ENCODE measurements around the gene OR2C1. TPM values are rescaled to one million over a fixed set of nuclear protein-coding genes. Genes with fewer than 3 reads are reported as not detected.

OR2C1 gene
- total and polyA plus RNA-seq, 5 donors, result 0.21 TPM; not detected in 4

GRCh38 chr16:3349175-3349574, 6.5 kb upstream of the OR2C1 start:
- Histone ChIP-seq H3K9me3 (ENCODE audit: control insufficient read depth, low read length) (no peaks in the 10 kb centered on the region), H3K4me3 (ENCODE audit: low read length) (no peak overlapping the region), H3K27ac (ENCODE audit: low read length) (no peak overlapping the region), H3K27me3 (ENCODE audit: control insufficient read depth, insufficient read depth) (no peaks in the 10 kb centered on the region), H3K4me1 (ENCODE audit: control insufficient read depth, insufficient read depth, low read length) (no peaks in the 10 kb centered on the region)
- intact Hi-C loops (cut with DNase I), result no loop called here
- WGBS, result 58% methylated on average over 13 of the region's 13 CpGs
- ATAC-seq (no peak), DNase-seq (no peak)

GRCh38 chr16:3356118-3356517, 429 bp downstream of the OR2C1 start:
- no peaks in the 10 kb centered on the region for H3K9me3 ChIP-seq (ENCODE audit: control insufficient read depth, low read length)
- H3K4me3 ChIP-seq (ENCODE audit: low read length), result no peak overlapping the region
- 84% methylated on average over 10 of the region's 10 CpGs for WGBS
- H3K27me3 ChIP-seq (ENCODE audit: control insufficient read depth, insufficient read depth), result no peaks in the 10 kb centered on the region
- H3K27ac ChIP-seq (ENCODE audit: low read length), result no peak overlapping the region
- no peaks in the 10 kb centered on the region for H3K4me1 ChIP-seq (ENCODE audit: control insufficient read depth, insufficient read depth, low read length)
- ATAC-seq, result no peak
- intact Hi-C loops (cut with DNase I), result no loop called here
- DNase-seq, result no peak

- Histone ChIP-seq H3K27ac (ENCODE audit: low read length) (no peak overlapping the region), H3K4me1 (ENCODE audit: control insufficient read depth, insufficient read depth, low read length) (no peaks in the 10 kb centered on the region), H3K9me3 (ENCODE audit: control insufficient read depth, low read length) (no peaks in the 10 kb centered on the region), H3K27me3 (ENCODE audit: control insufficient read depth, insufficient read depth) (no peaks in the 10 kb centered on the region), H3K4me3 (ENCODE audit: low read length) (no peak overlapping the region)
- no peak for DNase-seq
- WGBS, result 45% methylated on average over 1 of the region's 1 CpG
- intact Hi-C loops (cut with DNase I), result no loop called here
- no peak for ATAC-seq
Observed at GRCh38 chr16:3358871-3359270, 3.2 kb downstream of the OR2C1 start.

GRCh38 chr16:3362931-3363330, 7.2 kb downstream of the OR2C1 start:
- DNase-seq, result no peak
- H3K9me3 ChIP-seq (ENCODE audit: control insufficient read depth, low read length), result no peaks in the 10 kb centered on the region
- no peak overlapping the region for H3K4me3 ChIP-seq (ENCODE audit: low read length)
- peaks cover 1% of the 10 kb centered on the region for H3K4me1 ChIP-seq (ENCODE audit: control insufficient read depth, insufficient read depth, low read length)
- H3K27ac ChIP-seq (ENCODE audit: low read length), result no peak overlapping the region
- H3K27me3 ChIP-seq (ENCODE audit: control insufficient read depth, insufficient read depth), result no peaks in the 10 kb centered on the region
- intact Hi-C loops (cut with DNase I), result no loop called here
- no peak for ATAC-seq

- no peak overlapping the region for H3K4me3 ChIP-seq (ENCODE audit: low read length)
- H3K4me1 ChIP-seq (ENCODE audit: control insufficient read depth, insufficient read depth, low read length), result peaks cover 1% of the 10 kb centered on the region
- 92% methylated on average over 7 of the region's 7 CpGs for whole genome bisulfite sequencing
- no peaks in the 10 kb centered on the region for H3K27me3 ChIP-seq (ENCODE audit: control insufficient read depth, insufficient read depth)
- DNase-seq, result no peak
- intact Hi-C loops (cut with DNase I), result no loop called here
- H3K9me3 ChIP-seq (ENCODE audit: control insufficient read depth, low read length), result no peaks in the 10 kb centered on the region
- H3K27ac ChIP-seq (ENCODE audit: low read length), result no peak overlapping the region
- ATAC-seq, result no peak
Observed at GRCh38 chr16:3363793-3364192, 8.1 kb downstream of the OR2C1 start.

- H3K27ac ChIP-seq (ENCODE audit: low read length), result peak overlapping the region; percentile 89
- intact Hi-C loops (cut with DNase I), result no loop called here
- peak; percentile 93 to 95 (median 93) for DNase-seq
- H3K4me3 ChIP-seq (ENCODE audit: low read length), result peak overlapping the region; percentile 73
- no peaks in the 10 kb centered on the region for H3K9me3 ChIP-seq (ENCODE audit: control insufficient read depth, low read length)
- H3K4me1 ChIP-seq (ENCODE audit: control insufficient read depth, insufficient read depth, low read length), result peaks cover 1% of the 10 kb centered on the region
- 11% methylated on average over 42 of the region's 42 CpGs for WGBS
- H3K27me3 ChIP-seq (ENCODE audit: control insufficient read depth, insufficient read depth), result no peaks in the 10 kb centered on the region
- peak; percentile 98 to 99 for ATAC-seq
Observed at GRCh38 chr16:3364774-3365427, 9.2 kb downstream of the OR2C1 start.

GRCh38 chr16:3369073-3369472, 13.4 kb downstream of the OR2C1 start:
- Histone ChIP-seq H3K4me3 (ENCODE audit: low read length) (no peak overlapping the region), H3K27me3 (ENCODE audit: control insufficient read depth, insufficient read depth) (no peaks in the 10 kb centered on the region), H3K4me1 (ENCODE audit: control insufficient read depth, insufficient read depth, low read length) (peaks cover 1% of the 10 kb centered on the region), H3K27ac (ENCODE audit: low read length) (no peak overlapping the region), H3K9me3 (ENCODE audit: control insufficient read depth, low read length) (no peaks in the 10 kb centered on the region)
- intact Hi-C loops (cut with DNase I), result no loop called here
- 92% methylated on average over 11 of the region's 11 CpGs for WGBS
- no peak for ATAC-seq
- no peak for DNase-seq

- no peaks in the 10 kb centered on the region for H3K4me1 ChIP-seq (ENCODE audit: control insufficient read depth, insufficient read depth, low read length)
- no peak for ATAC-seq
- WGBS, result 96% methylated on average over 5 of the region's 5 CpGs
- H3K27ac ChIP-seq (ENCODE audit: low read length), result no peak overlapping the region
- intact Hi-C loops (cut with DNase I), result loop anchor here in 1 of 4 donors (5.0 kb wide), 1 partner anchor 37 kb away; no protein-coding TSS in a partner anchor
- no peak for DNase-seq
- H3K4me3 ChIP-seq (ENCODE audit: low read length), result no peak overlapping the region
- H3K27me3 ChIP-seq (ENCODE audit: control insufficient read depth, insufficient read depth), result no peaks in the 10 kb centered on the region
- peaks cover 8% of the 10 kb centered on the region for H3K9me3 ChIP-seq (ENCODE audit: control insufficient read depth, low read length)
Observed at GRCh38 chr16:3375680-3376079, 20.0 kb downstream of the OR2C1 start.

GRCh38 chr16:3377917-3378316, 22.2 kb downstream of the OR2C1 start:
- Histone ChIP-seq H3K9me3 (ENCODE audit: control insufficient read depth, low read length) (peaks cover 22% of the 10 kb centered on the region), H3K27ac (ENCODE audit: low read length) (no peak overlapping the region), H3K27me3 (ENCODE audit: control insufficient read depth, insufficient read depth) (no peaks in the 10 kb centered on the region), H3K4me3 (ENCODE audit: low read length) (no peak overlapping the region), H3K4me1 (ENCODE audit: control insufficient read depth, insufficient read depth, low read length) (no peaks in the 10 kb centered on the region)
- DNase-seq, result no peak
- ATAC-seq, result no peak
- intact Hi-C loops (cut with DNase I), result loop anchor here in 1 of 4 donors (5.0 kb wide), 1 partner anchor 34 kb away; no protein-coding TSS in a partner anchor

GRCh38 chr16:3383045-3383448, 27.4 kb downstream of the OR2C1 start:
- Histone ChIP-seq H3K9me3 (ENCODE audit: control insufficient read depth, low read length) (peaks cover 45% of the 10 kb centered on the region), H3K27ac (ENCODE audit: low read length) (no peak overlapping the region), H3K4me3 (ENCODE audit: low read length) (no peak overlapping the region), H3K4me1 (ENCODE audit: control insufficient read depth, insufficient read depth, low read length) (no peaks in the 10 kb centered on the region), H3K27me3 (ENCODE audit: control insufficient read depth, insufficient read depth) (no peaks in the 10 kb centered on the region)
- ATAC-seq (no peak), DNase-seq (no peak)
- 98% methylated on average over 10 of the region's 10 CpGs for WGBS
- intact Hi-C loops (cut with DNase I), result no loop called here

- ATAC-seq, result no peak
- Histone ChIP-seq H3K27ac (ENCODE audit: low read length) (no peak overlapping the region), H3K4me3 (ENCODE audit: low read length) (no peak overlapping the region), H3K4me1 (ENCODE audit: control insufficient read depth, insufficient read depth, low read length) (no peaks in the 10 kb centered on the region), H3K27me3 (ENCODE audit: control insufficient read depth, insufficient read depth) (no peaks in the 10 kb centered on the region), H3K9me3 (ENCODE audit: control insufficient read depth, low read length) (peaks cover 34% of the 10 kb centered on the region)
- intact Hi-C loops (cut with DNase I), result no loop called here
- DNase-seq, result no peak
- 92% methylated on average over 6 of the region's 6 CpGs for WGBS
Observed at GRCh38 chr16:3388325-3388724, 32.6 kb downstream of the OR2C1 start.
